ENCODE measurements around the gene GLOD4. TPM values are rescaled to one million over a fixed set of nuclear protein-coding genes. Genes with fewer than 3 reads are reported as not detected.

GLOD4 gene
- total RNA-seq, 1 donor from 2014 or later = 56.6 TPM

Other genes with a start within 250 kb of the GLOD4 start
- 67.4 and 73.1 TPM in 2 replicates for gene VPS53, start 67.4 kb downstream of the GLOD4 start, total RNA-seq
- 14.3 and 15.2 TPM in 2 replicates for gene TLCD3A, start 49.7 kb downstream of the GLOD4 start, total RNA-seq
- gene GEMIN4, start 30.0 kb downstream of the GLOD4 start, total RNA-seq = 30.5 and 31.6 TPM in 2 replicates
- gene MRM3, start 73 bp upstream of the GLOD4 start, total RNA-seq = 17.2 and 21.0 TPM in 2 replicates
- gene NXN, start 197.5 kb upstream of the GLOD4 start, total RNA-seq = 0.20 and 0.34 TPM in 2 replicates
- 11.4 and 11.5 TPM in 2 replicates for gene TIMM22, start 214.8 kb upstream of the GLOD4 start, total RNA-seq